Astrocyte of the cerebellum (primary cell): ENCODE data around the gene TSPEAR.

ENCODE experiments used
- DNase-seq: peaks from one replicate; pipeline ENCODE4 v3.0.0-alpha.2; 2011; ENCODE audit warnings: low read depth
- H3K4me3 ChIP-seq: 2 replicates; pipeline ENCODE4 v1.5.1; 2011; ENCODE audit warnings: mild to moderate bottlenecking, low read depth, low read length, moderate library complexity
- in situ Hi-C: cut with HindIII; loops from 2 replicates; pipeline ENCODE4 v1.10.0; 2017; ENCODE audit warnings: low sequenced_read_pairs
- TF ChIP-seq, protein P1 (sequence below): IDR thresholded peaks from 2 replicates; pipeline ENCODE4 v1.5.1; 2012; ENCODE audit warnings: low read length, low read depth, moderate library complexity, mild to moderate bottlenecking; ENCODE audit errors: missing control alignments

The TSPEAR gene

GRCh38 chr21:44519346-44520325 is 191.7 kb downstream of the TSPEAR start:
- no peak for DNase-seq
- no peak overlapping the region for H3K4me3 ChIP-seq
- in situ Hi-C loops, result no loop called here
- TF ChIP-seq, protein P1, sequence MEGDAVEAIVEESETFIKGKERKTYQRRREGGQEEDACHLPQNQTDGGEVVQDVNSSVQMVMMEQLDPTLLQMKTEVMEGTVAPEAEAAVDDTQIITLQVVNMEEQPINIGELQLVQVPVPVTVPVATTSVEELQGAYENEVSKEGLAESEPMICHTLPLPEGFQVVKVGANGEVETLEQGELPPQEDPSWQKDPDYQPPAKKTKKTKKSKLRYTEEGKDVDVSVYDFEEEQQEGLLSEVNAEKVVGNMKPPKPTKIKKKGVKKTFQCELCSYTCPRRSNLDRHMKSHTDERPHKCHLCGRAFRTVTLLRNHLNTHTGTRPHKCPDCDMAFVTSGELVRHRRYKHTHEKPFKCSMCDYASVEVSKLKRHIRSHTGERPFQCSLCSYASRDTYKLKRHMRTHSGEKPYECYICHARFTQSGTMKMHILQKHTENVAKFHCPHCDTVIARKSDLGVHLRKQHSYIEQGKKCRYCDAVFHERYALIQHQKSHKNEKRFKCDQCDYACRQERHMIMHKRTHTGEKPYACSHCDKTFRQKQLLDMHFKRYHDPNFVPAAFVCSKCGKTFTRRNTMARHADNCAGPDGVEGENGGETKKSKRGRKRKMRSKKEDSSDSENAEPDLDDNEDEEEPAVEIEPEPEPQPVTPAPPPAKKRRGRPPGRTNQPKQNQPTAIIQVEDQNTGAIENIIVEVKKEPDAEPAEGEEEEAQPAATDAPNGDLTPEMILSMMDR, result no peak

GRCh38 chr21:44518686-44519085 is 192.7 kb downstream of the TSPEAR start:
- in situ Hi-C loops, result no loop called here
- TF ChIP-seq, protein P1, result no peak
- no peak for DNase-seq
- H3K4me3 ChIP-seq, result no peak overlapping the region

- in situ Hi-C loops, result no loop called here
- no peak for DNase-seq
- H3K4me3 ChIP-seq, result no peak overlapping the region
- TF ChIP-seq, protein P1, result no peak
Observed at GRCh38 chr21:44517175-44517899, 194.0 kb downstream of the TSPEAR start.

- TF ChIP-seq, protein P1, result no peak
- no peak for DNase-seq
- H3K4me3 ChIP-seq, result no peak overlapping the region
- in situ Hi-C loops, result no loop called here
Observed at GRCh38 chr21:44516828-44517174, 194.6 kb downstream of the TSPEAR start.

GRCh38 chr21:44516342-44516741 is 195.0 kb downstream of the TSPEAR start:
- no peak for DNase-seq
- TF ChIP-seq, protein P1, result no peak
- in situ Hi-C loops, result no loop called here

GRCh38 chr21:44515359-44516165 is 195.8 kb downstream of the TSPEAR start:
- in situ Hi-C loops, result no loop called here

More at GRCh38 chr21:44516342-44516741, 195.0 kb downstream of the TSPEAR start:
- no peak overlapping the region for H3K4me3 ChIP-seq

More at GRCh38 chr21:44515359-44516165, 195.8 kb downstream of the TSPEAR start:
- TF ChIP-seq, protein P1, result no peak
- H3K4me3 ChIP-seq, result no peak overlapping the region
- no peak for DNase-seq
